C4-2B (cell line): ENCODE data around the gene SLC15A4.

Experiments used
- ZFX ChIP-seq: fragments of 450-650 bp; IDR thresholded peaks from 2 replicates; pipeline ENCODE4 v1.6.1; 2017
- TF ChIP-seq, protein P1 (sequence below): fragments of 450-650 bp; conservative IDR thresholded peaks from 2 replicates; pipeline ENCODE4 v1.5.1; 2017; ENCODE audit warnings: mild to moderate bottlenecking

DNA sequence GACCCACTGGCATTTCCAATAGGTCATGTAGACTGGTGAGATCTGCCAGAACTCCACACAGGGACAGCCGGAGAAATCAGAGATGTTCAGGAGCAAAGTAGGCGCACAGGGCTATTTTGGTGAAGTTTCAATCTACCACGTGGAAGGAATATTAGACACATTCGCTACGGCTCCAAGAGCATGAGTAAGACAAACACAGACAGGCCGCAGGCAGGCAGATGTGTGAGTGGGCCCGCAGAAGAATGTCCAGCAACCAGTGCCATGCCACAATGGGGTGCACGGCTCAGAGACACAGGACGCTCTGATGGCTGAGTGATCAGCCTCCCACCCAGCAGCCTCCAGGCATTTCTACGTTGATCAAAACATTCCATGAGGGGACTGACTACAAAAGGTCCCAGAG, 10.4 kb downstream of the SLC15A4 start:
- TF ChIP-seq, protein P1, sequence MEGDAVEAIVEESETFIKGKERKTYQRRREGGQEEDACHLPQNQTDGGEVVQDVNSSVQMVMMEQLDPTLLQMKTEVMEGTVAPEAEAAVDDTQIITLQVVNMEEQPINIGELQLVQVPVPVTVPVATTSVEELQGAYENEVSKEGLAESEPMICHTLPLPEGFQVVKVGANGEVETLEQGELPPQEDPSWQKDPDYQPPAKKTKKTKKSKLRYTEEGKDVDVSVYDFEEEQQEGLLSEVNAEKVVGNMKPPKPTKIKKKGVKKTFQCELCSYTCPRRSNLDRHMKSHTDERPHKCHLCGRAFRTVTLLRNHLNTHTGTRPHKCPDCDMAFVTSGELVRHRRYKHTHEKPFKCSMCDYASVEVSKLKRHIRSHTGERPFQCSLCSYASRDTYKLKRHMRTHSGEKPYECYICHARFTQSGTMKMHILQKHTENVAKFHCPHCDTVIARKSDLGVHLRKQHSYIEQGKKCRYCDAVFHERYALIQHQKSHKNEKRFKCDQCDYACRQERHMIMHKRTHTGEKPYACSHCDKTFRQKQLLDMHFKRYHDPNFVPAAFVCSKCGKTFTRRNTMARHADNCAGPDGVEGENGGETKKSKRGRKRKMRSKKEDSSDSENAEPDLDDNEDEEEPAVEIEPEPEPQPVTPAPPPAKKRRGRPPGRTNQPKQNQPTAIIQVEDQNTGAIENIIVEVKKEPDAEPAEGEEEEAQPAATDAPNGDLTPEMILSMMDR, result no peak
- TF ChIP-seq ZFX, result no peak
